Common myeloid progenitor, CD34-positive (primary cell): ENCODE results near the gene TTC7B.

Experiments
- CTCF ChIA-PET: fragments of 350-600 bp; sonication (Branson Sonifier 250); formaldehyde crosslinking; loops from one replicate; lab custom pipeline; 2021; ENCODE audit warnings: antibody characterized with exemption; lab: Charles Lee
- POLR2A ChIA-PET: fragments of 350-600 bp; sonication (Branson Sonifier 250); formaldehyde crosslinking; loops from one replicate; lab custom pipeline; 2021; ENCODE audit warnings: antibody characterized with exemption; lab: Charles Lee
- DNase-seq, 3 donors: peaks; one replicate each; pipeline versions ENCODE4 v3.0.0 to v3.0.0-alpha.2; 2013
- H3K27ac ChIP-seq, 2 experiments: 1 replicate in 1 of 2; 2 replicates in 1 of 2; pipeline ENCODE4 v1.7.0; 2013; ENCODE audit warnings: inconsistent platforms in 2 of 2, low read length in 2 of 2, mild to moderate bottlenecking in 2 of 2, low read depth in 1 of 2, moderate library complexity in 1 of 2; ENCODE audit not compliant: severe bottlenecking in 2 of 2, insufficient read depth in 1 of 2, poor library complexity in 1 of 2
- H3K27me3 ChIP-seq, 5 experiments: replicated peaks in 2 of 5; 1 replicate in 3 of 5; 2 replicates in 2 of 5; pipeline versions ENCODE4 v1.6.1 to v1.7.0; 2013; ENCODE audit warnings: low read length in 4 of 5, mild to moderate bottlenecking in 2 of 5, moderate library complexity in 2 of 5, inconsistent platforms in 1 of 5; ENCODE audit not compliant: insufficient read depth in 5 of 5, control insufficient read depth in 4 of 5
- H3K36me3 ChIP-seq, 4 experiments: 1 replicate in 2 of 4; 2 replicates in 2 of 4; pipeline versions ENCODE4 v1.6.1 to v1.7.0; 2013; ENCODE audit warnings: low read length in 3 of 4, control low read depth in 1 of 4, mild to moderate bottlenecking in 1 of 4; ENCODE audit not compliant: control insufficient read depth in 4 of 4, insufficient read depth in 4 of 4
- H3K4me1 ChIP-seq, 4 experiments: 1 replicate in 3 of 4; 2 replicates in 1 of 4; pipeline versions ENCODE4 v1.6.1 to v1.7.1; 2013; ENCODE audit warnings: low read length in 3 of 4, mild to moderate bottlenecking in 3 of 4, control low read depth in 1 of 4, inconsistent platforms in 1 of 4, moderate library complexity in 1 of 4; ENCODE audit not compliant: control insufficient read depth in 4 of 4, insufficient read depth in 4 of 4; ENCODE audit errors: control extremely low read depth in 1 of 4
- H3K4me3 ChIP-seq, 7 experiments: 1 replicate in 4 of 7; 2 replicates in 3 of 7; pipeline versions ENCODE4 v1.5.1 to v1.7.0; 2013; ENCODE audit warnings: mild to moderate bottlenecking in 7 of 7, low read length in 6 of 7, moderate library complexity in 6 of 7, inconsistent platforms in 2 of 7, low read depth in 2 of 7, control low read depth in 1 of 7; ENCODE audit not compliant: insufficient read depth in 4 of 7, control insufficient read depth in 1 of 7; ENCODE audit errors: extremely low read depth in 1 of 7
- H3K9me3 ChIP-seq, 5 experiments: 1 replicate in 4 of 5; 2 replicates in 1 of 5; pipeline versions ENCODE4 v1.6.1 to v1.7.1; 2013; ENCODE audit warnings: low read length in 4 of 5, mild to moderate bottlenecking in 2 of 5, inconsistent platforms in 1 of 5, low read depth in 1 of 5, moderate library complexity in 1 of 5; ENCODE audit not compliant: control insufficient read depth in 4 of 5, insufficient read depth in 2 of 5; ENCODE audit errors: control extremely low read depth in 1 of 5
- WGBS: methylation state at CpG from one replicate; pipeline ENCODE4 v1.1.5; 2013; ENCODE audit not compliant: insufficient coverage; 5-methylcytosine and 5-hydroxymethylcytosine counted together

The TTC7B gene

DNA sequence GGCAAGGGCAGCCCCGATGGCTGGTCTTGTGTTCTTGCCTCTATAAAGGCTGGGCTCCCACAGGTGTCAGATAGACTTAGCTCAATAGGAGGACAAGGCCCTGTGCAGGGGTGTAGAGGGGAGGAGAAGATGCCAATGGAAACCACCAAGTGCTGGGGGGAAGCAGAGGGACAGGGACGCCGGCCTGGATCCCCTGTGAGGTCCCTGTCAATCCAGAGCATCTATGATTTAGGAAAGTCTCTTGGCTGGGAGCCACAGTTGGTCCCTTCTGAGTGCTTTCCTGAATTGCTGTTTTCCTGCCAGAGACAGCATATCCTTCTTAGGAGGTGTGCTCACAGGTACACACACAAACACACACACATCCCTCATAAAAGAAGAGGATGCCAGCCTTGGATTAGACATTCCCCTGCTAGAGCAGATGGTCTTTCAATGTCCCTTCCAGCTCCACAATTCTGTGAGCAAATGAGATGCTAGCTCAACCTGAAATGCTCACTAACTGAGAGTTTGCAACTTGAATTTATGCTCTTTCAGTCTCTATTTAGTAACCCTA lies 62.7 kb downstream of the TTC7B start:
- Histone ChIP-seq H3K4me3 (no peak overlapping the region), H3K27me3 (no peaks in the 10 kb centered on the region), H3K27ac (no peak overlapping the region), H3K4me1 (peaks cover 0 to 7% (median 6%) of the 10 kb centered on the region in 4 experiments), H3K9me3 (peaks cover 0 to 18% (median 3%) of the 10 kb centered on the region in 5 experiments), H3K36me3 (peaks cover 0 to 10% (median 5%) of the 10 kb centered on the region in 4 experiments)
- 90% methylated on average over 3 of the region's 3 CpGs for WGBS
- ChIA-PET POLR2A (no interaction called here), CTCF (interaction anchor here (0.9 to 1.7 kb wide), 3 partner anchors 34 to 149 kb away, joined by 3 to 4 read pairs (median 3); no protein-coding TSS in a partner anchor)
- no peak for DNase-seq

DNA sequence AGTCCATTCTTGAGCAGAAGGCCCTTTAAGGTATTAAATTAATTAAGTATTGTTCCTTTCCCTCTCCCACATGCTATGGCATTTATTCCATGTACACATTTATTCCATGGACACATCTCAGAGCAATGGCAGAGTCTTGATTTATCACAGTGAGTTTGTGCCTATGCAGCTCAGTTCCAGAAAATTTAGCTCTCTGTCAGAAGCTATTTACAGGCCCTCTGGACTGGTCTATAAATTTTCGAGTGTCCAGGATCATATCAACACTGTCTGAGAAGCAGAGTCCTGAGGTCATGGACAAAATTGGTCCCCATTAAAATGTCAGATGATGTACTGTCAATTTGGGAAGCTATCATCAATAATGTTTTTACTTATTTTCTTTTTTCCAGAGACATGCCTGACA lies 65.5 kb downstream of the TTC7B start:
- DNase-seq, result no peak
- no peak overlapping the region for H3K4me3 ChIP-seq
- peaks cover 0 to 22% (median 4%) of the 10 kb centered on the region in 5 experiments for H3K9me3 ChIP-seq
- H3K27ac ChIP-seq, result no peak overlapping the region
- H3K4me1 ChIP-seq, result no peaks in the 10 kb centered on the region
- no peaks in the 10 kb centered on the region for H3K27me3 ChIP-seq
- ChIA-PET POLR2A (no interaction called here), CTCF (interaction anchor here (0.6 to 1.4 kb wide), 5 partner anchors 8 to 152 kb away, joined by 3 read pairs; no protein-coding TSS in a partner anchor)
- peaks cover 0 to 10% (median 5%) of the 10 kb centered on the region in 4 experiments for H3K36me3 ChIP-seq
- WGBS, result 100% methylated on average over 1 of the region's 1 CpG

DNA sequence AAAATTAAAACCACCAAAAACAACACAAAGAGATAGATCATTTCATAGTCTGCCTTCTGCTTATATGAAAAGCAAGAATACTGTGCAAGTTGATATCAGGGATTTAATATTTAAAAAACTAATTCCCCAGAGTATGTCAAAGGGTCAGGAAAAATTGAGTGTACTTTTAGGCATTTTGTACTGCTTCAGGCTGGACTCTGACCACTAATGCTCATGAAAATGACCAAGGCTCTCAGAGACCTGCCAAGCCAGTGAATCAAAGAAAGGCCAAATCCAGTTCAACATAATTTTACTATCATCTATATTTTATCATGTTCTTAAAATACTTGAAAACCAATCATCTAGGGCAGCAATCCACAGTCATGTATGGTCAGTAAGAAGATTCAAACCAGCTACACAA lies 66.0 kb downstream of the TTC7B start:
- CTCF ChIA-PET, result interaction anchor here (0.8 to 1.4 kb wide), 3 partner anchors 8 to 18 kb away, joined by 3 read pairs; no protein-coding TSS in a partner anchor
- peaks cover 0 to 10% (median 5%) of the 10 kb centered on the region in 4 experiments for H3K36me3 ChIP-seq
- no peaks in the 10 kb centered on the region for H3K4me1 ChIP-seq
- no peaks in the 10 kb centered on the region for H3K27me3 ChIP-seq
- DNase-seq, result no peak
- POLR2A ChIA-PET, result no interaction called here
- H3K27ac ChIP-seq, result no peak overlapping the region
- H3K9me3 ChIP-seq, result peaks cover 0 to 22% (median 4%) of the 10 kb centered on the region in 5 experiments
- H3K4me3 ChIP-seq, result no peak overlapping the region

DNA sequence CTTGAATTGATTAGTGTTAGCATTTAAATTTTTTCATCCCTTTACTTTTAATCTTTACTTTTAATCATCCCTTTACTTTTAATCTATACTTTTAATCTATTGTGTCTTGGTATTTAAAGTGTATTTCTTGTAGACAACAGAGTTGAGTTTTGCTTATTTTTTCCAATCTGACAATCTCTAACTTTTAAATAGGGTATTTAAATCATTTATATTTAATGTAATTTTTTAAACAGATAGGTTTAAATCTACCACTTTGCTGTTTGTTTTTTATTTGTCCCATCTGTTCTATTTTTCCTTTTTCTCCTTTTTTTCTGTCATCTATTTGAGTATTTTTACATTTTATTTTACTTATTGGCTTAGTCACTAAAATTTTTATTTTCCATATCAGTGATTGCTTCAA lies 68.3 kb downstream of the TTC7B start:
- CTCF ChIA-PET, result no interaction called here
- no peak overlapping the region for H3K27ac ChIP-seq
- H3K4me1 ChIP-seq, result peaks cover 0 to 4% (median 0%) of the 10 kb centered on the region in 4 experiments
- H3K9me3 ChIP-seq, result peaks cover 0 to 22% (median 4%) of the 10 kb centered on the region in 5 experiments
- H3K4me3 ChIP-seq, result no peak overlapping the region
- POLR2A ChIA-PET, result no interaction called here
- no peaks in the 10 kb centered on the region for H3K27me3 ChIP-seq
- H3K36me3 ChIP-seq, result peaks cover 4 to 10% (median 6%) of the 10 kb centered on the region in 4 experiments
- no peak for DNase-seq

DNA sequence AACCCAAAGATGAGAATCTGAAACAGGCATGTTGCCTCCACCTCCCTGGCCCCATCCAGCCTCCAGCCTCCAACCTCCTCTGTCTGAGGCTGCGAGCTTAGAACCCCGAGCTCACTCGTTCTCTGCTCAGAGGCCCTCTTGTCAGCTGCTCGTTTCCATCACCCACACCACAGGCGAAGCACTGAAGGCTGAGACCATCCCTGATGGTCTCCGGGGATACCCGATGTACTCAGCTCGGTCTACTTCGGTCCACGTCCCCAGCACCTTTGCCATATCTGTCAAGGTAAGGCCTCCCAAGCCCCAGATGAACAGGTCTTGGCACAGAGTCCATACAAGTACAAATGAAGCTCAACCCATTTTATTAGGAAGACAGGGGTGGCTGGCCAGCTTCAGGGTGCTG lies 72.4 kb downstream of the TTC7B start:
- ChIA-PET CTCF (interaction anchor here (0.7 to 4.4 kb wide), 9 partner anchors 9 to 427 kb away, joined by 3 to 22 read pairs (median 3); no protein-coding TSS in a partner anchor), POLR2A (no interaction called here)
- peaks cover 3 to 8% (median 3%) of the 10 kb centered on the region in 4 experiments for H3K36me3 ChIP-seq
- peaks cover 0 to 4% (median 0%) of the 10 kb centered on the region in 4 experiments for H3K4me1 ChIP-seq
- 96% methylated on average over 10 of the region's 10 CpGs for WGBS
- H3K4me3 ChIP-seq, result no peak overlapping the region
- H3K27me3 ChIP-seq, result no peaks in the 10 kb centered on the region
- no peak for DNase-seq
- H3K27ac ChIP-seq, result no peak overlapping the region
- peaks cover 0 to 7% (median 0%) of the 10 kb centered on the region in 5 experiments for H3K9me3 ChIP-seq

DNA sequence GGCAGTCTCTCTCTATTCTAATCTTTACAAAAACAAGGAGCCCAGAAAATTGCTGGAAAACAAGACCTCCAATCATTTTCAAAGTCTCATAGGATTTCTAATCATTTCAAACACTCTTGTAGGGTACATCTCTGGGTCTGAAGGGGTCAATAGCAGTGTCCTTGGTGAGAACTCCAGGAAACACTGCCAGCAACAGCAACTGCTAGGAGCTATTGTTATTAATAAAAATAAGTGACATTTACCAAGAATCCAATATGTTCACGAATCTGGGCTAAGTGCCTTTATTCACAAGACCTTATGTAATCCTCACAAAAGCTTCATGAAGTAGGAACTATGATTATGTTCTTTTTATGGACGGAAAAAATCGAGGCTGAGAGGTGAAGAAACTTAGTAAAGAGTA lies 72.8 kb downstream of the TTC7B start:
- Histone ChIP-seq H3K27me3 (no peaks in the 10 kb centered on the region), H3K9me3 (peaks cover 0 to 3% (median 0%) of the 10 kb centered on the region in 5 experiments), H3K36me3 (peaks cover 2 to 8% (median 3%) of the 10 kb centered on the region in 4 experiments), H3K4me3 (no peak overlapping the region), H3K4me1 (peaks cover 0 to 4% (median 0%) of the 10 kb centered on the region in 4 experiments), H3K27ac (no peak overlapping the region)
- ChIA-PET POLR2A (no interaction called here), CTCF (interaction anchor here (0.6 to 4.4 kb wide), 7 partner anchors 9 to 158 kb away, joined by 3 to 22 read pairs (median 3); no protein-coding TSS in a partner anchor)
- no CpG with 5 or more reads among the region's 3 CpGs for WGBS
- DNase-seq, result no peak

DNA sequence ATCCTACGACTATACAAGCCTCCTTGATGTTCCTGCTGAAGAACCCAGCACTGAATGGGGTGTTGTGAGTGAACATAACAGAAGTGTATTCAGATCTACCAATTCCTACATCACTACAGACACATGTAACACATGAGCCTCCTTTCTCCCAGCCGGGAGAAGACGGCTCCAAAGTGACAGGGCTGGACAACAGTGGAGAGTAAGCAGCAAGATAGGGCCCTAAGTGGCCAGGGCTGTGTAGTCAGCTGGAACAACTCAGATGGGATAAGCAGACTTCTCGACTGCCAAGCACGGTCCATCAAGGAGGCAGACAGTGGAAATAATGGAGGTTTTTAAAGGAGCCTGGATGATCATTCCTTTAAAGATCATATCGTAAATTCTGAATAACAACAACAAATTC lies 73.5 kb downstream of the TTC7B start:
- ChIA-PET POLR2A (no interaction called here), CTCF (interaction anchor here (1.5 to 4.4 kb wide), 2 partner anchors 16 to 73 kb away, joined by 3 to 22 read pairs; no protein-coding TSS in a partner anchor)
- Histone ChIP-seq H3K4me1 (peaks cover 0 to 4% (median 0%) of the 10 kb centered on the region in 4 experiments), H3K4me3 (no peak overlapping the region), H3K9me3 (peaks cover 0 to 3% (median 0%) of the 10 kb centered on the region in 5 experiments), H3K27ac (no peak overlapping the region), H3K36me3 (peaks cover 2 to 8% (median 3%) of the 10 kb centered on the region in 4 experiments), H3K27me3 (no peaks in the 10 kb centered on the region)
- DNase-seq, result no peak
- WGBS, result 83% methylated on average over 1 of the region's 6 CpGs
